Measurements from ENCODE around the gene FLYWCH2.

DNA sequence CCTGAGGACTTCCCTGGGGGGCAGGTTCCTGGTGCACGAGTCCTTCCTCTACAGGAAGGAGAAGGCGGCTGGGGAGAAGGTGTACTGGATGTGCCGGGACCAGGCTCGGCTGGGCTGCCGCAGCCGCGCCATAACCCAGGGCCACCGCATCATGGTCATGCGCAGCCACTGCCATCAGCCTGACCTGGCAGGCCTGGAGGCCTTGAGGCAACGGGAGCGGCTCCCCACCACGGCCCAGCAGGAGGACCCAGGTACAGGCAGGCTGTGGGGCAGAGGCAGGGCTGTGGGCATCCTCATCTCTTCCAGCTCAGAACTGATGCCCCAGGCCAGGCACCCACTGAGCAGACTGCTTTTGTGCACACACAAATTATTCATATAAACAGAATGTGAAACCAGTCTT is 55.2 kb downstream of the FLYWCH2 start:
- TF ChIP-seq, protein P1, sequence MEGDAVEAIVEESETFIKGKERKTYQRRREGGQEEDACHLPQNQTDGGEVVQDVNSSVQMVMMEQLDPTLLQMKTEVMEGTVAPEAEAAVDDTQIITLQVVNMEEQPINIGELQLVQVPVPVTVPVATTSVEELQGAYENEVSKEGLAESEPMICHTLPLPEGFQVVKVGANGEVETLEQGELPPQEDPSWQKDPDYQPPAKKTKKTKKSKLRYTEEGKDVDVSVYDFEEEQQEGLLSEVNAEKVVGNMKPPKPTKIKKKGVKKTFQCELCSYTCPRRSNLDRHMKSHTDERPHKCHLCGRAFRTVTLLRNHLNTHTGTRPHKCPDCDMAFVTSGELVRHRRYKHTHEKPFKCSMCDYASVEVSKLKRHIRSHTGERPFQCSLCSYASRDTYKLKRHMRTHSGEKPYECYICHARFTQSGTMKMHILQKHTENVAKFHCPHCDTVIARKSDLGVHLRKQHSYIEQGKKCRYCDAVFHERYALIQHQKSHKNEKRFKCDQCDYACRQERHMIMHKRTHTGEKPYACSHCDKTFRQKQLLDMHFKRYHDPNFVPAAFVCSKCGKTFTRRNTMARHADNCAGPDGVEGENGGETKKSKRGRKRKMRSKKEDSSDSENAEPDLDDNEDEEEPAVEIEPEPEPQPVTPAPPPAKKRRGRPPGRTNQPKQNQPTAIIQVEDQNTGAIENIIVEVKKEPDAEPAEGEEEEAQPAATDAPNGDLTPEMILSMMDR (IDR thresholded peaks at IDR 0.05; ENCODE audit: extremely low read depth in 1 of 2, insufficient read depth in 1 of 2, low read depth in 1 of 2, low read length in 2 of 2): no peak
- no peak for TF ChIP-seq POLR2A (IDR thresholded peaks at IDR 0.05; ENCODE audit: low read depth, low read length)

Data from endothelial cell of umbilical vein (primary cell).